Measurements from ENCODE around the gene UMOD.

Gene UMOD

DNA sequence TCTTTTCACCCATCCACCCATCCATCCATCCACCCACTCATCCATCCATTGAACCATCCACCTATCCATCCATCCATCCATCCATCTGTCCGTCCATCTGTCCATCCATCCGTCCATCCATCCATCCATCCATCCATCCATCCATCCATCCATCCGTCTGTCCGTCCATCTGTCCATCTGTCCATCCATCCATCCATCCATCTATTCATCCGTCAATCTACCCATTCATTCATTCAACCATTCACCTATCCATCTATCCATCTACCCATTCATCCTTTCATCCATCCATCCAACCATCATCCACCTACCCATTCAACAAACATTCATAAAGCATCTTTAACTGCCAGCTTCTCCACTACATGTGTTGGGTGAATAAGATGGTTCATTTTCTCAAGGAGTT lies 54.1 kb downstream of the UMOD start:
- FAIRE-seq: no peak

DNA sequence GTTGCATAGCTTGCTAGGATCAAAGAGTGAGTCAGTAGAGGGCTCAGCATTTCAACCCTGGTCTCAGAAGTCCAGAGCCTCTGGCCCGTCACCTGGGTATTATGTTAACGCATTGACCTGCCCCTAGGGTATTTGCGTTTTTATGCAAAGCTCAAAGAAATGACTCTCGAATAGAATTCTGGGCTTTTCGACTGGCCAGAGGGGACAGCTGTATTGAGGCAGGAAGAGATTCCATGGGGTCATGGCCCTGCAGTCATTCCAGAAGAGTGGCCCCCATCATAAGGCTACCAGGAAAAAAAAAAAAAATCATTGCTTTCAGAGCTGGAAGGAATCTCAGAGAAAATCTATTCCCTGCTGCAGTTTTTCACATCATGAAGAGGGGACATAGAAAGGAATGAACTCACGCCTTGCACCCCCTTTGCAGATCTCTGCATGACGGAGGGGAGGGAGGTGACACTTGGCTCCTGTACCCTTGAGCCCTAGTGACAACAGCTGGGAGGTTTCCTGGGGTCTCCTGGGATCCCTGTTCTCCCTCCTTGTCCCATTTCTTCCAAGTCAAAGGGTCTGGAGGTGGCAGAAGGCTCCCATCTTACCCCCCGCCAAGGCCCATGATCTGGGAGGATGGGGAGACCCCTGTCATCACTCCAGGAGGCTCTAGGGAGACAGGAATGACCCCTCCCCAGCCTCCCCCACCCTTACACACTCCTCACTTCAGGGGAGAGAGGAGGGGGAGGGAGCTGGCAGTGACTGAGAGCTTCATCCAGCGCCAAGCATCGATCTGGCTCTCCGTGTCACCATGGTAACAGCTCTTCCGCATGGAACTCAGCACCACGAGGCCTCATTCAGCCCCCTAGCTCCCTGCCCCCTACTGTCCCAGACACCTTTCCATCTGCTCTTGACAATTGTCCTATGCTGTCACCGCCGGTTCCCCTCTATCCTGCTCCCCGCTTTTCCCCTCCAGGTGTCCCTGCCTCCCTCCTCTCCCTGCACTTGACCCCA lies 61.0 kb downstream of the UMOD start:
- no peak for FAIRE-seq

DNA sequence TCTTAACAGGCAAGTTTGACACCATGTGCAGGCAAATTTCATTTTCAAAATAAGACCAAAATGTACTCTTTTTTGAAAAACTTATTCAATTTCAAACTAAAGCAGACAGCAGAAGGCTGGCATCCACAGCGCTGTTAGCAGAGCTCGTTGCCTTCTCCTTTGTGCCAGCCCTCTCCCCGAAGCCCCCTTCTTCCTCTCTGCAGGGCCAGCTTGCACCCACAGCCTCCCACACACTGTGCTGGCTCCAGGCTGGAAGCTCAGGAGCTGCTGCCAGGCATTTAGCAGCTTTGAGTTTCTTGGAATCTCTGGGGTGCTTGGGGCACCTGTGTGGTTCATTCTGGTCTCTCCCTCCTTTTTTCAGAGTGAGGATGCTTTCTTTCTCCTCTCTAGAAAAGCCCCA lies 62.9 kb downstream of the UMOD start:
- FAIRE-seq: no peak

DNA sequence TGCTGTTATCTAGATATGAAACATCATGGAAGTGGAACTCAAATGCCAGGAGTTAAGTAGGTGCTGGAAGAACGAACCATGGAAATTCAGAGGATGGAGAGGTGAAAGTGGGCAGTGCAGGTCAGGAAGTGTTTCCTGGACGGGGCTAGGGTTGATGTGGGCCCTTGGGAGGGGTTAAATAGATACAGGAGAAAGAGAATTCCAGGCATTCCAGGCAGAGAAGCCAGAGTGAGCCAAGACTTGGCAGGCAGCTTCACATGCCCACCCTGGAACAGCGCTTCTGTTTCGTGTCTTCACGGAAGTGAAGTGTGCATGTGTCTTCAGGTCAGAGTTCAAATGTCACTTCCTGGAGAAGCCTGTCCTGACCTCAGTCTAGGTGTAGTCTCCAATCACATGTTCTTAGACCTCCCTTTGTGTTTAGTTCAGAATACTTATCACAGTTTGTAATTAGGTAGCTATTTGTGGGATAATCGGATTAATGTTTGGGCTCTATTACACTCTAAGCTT lies 66.5 kb downstream of the UMOD start:
- FAIRE-seq: no peak

Data from TTC549 (cell line).